PFSK-1 (cell line): Measurements from ENCODE around the gene ASCC1.

Source experiments
- FOXP2 ChIP-seq: optimal IDR thresholded peaks from 2 replicates; pipeline ENCODE3; 2011; ENCODE audit warnings: borderline replicate concordance, control low read depth, inconsistent platforms; ENCODE audit not compliant: insufficient read depth; ENCODE audit errors: extremely low read length, extremely low read depth
- POLR2AphosphoS5 ChIP-seq: IDR thresholded peaks from 2 replicates; pipeline ENCODE4 v1.6.1; 2012; ENCODE audit warnings: low read depth, mild to moderate bottlenecking, control low read depth, low read length, moderate library complexity
- SIN3A ChIP-seq: IDR thresholded peaks from 2 replicates; pipeline ENCODE4 v1.6.1; 2012; ENCODE audit warnings: mild to moderate bottlenecking, low read length, moderate library complexity, borderline replicate concordance; ENCODE audit not compliant: insufficient read depth
- TAF1 ChIP-seq: IDR thresholded peaks from 2 replicates; pipeline ENCODE4 v1.6.1; 2012; ENCODE audit warnings: low read length, control low read depth, borderline replicate concordance; ENCODE audit not compliant: insufficient read depth
- TF ChIP-seq, protein P1 (sequence below), 2 experiments: IDR thresholded peaks; 2 replicates each; pipeline versions ENCODE4 v1.6.1 to v1.8.0; 2011 to 2012; ENCODE audit warnings: low read depth in 2 of 2, low read length in 2 of 2, control low read depth in 1 of 2, inconsistent platforms in 1 of 2, mild to moderate bottlenecking in 1 of 2, moderate library complexity in 1 of 2; ENCODE audit not compliant: insufficient read depth in 1 of 2

ASCC1 gene

GRCh38 chr10:72261784-72262404 is 45.8 kb upstream of the ASCC1 start:
- TF ChIP-seq SIN3A: no peak
- no peak for TF ChIP-seq TAF1
- TF ChIP-seq, protein P1, sequence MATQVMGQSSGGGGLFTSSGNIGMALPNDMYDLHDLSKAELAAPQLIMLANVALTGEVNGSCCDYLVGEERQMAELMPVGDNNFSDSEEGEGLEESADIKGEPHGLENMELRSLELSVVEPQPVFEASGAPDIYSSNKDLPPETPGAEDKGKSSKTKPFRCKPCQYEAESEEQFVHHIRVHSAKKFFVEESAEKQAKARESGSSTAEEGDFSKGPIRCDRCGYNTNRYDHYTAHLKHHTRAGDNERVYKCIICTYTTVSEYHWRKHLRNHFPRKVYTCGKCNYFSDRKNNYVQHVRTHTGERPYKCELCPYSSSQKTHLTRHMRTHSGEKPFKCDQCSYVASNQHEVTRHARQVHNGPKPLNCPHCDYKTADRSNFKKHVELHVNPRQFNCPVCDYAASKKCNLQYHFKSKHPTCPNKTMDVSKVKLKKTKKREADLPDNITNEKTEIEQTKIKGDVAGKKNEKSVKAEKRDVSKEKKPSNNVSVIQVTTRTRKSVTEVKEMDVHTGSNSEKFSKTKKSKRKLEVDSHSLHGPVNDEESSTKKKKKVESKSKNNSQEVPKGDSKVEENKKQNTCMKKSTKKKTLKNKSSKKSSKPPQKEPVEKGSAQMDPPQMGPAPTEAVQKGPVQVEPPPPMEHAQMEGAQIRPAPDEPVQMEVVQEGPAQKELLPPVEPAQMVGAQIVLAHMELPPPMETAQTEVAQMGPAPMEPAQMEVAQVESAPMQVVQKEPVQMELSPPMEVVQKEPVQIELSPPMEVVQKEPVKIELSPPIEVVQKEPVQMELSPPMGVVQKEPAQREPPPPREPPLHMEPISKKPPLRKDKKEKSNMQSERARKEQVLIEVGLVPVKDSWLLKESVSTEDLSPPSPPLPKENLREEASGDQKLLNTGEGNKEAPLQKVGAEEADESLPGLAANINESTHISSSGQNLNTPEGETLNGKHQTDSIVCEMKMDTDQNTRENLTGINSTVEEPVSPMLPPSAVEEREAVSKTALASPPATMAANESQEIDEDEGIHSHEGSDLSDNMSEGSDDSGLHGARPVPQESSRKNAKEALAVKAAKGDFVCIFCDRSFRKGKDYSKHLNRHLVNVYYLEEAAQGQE (IDR thresholded peaks at IDR 0.05; ENCODE audit: insufficient read depth in 1 of 2, low read depth in 2 of 2, low read length in 2 of 2): no peak
- TF ChIP-seq POLR2AphosphoS5: no peak
- no peak for TF ChIP-seq FOXP2

- TF ChIP-seq, protein P1 (IDR thresholded peaks at IDR 0.05; ENCODE audit: insufficient read depth in 1 of 2, low read depth in 2 of 2, low read length in 2 of 2): no peak
- TF ChIP-seq POLR2AphosphoS5: peak; percentile 55; the same call in 1 of the 2 replicates
- peak; percentile 27 for TF ChIP-seq FOXP2
- no peak for TF ChIP-seq TAF1
- no peak for TF ChIP-seq SIN3A
Observed at GRCh38 chr10:72260976-72261783, 45.1 kb upstream of the ASCC1 start.

- no peak for TF ChIP-seq POLR2AphosphoS5
- TF ChIP-seq SIN3A: no peak
- TF ChIP-seq, protein P1 (IDR thresholded peaks at IDR 0.05; ENCODE audit: insufficient read depth in 1 of 2, low read depth in 2 of 2, low read length in 2 of 2): no peak
- no peak for TF ChIP-seq FOXP2
- no peak for TF ChIP-seq TAF1
Observed at GRCh38 chr10:72260239-72260975, 44.3 kb upstream of the ASCC1 start.

GRCh38 chr10:72259491-72260238 is 43.6 kb upstream of the ASCC1 start:
- TF ChIP-seq FOXP2: no peak
- TF ChIP-seq, protein P1 (IDR thresholded peaks at IDR 0.05; ENCODE audit: insufficient read depth in 1 of 2, low read depth in 2 of 2, low read length in 2 of 2): no peak
- TF ChIP-seq POLR2AphosphoS5: no peak
- TF ChIP-seq SIN3A: no peak
- TF ChIP-seq TAF1: no peak
